Left lung (tissue), 10 donors: ENCODE results near the gene PRUNE2. TPM values are rescaled to one million over a fixed set of nuclear protein-coding genes. Genes with fewer than 3 reads are reported as not detected.

Source experiments
- ATAC-seq: fragments of 200-7000 bp; cut with Tn5 transposase; one replicate; pipeline ENCODE4 v1.9.1; 2020; ENCODE audit warnings: moderate library complexity
- DNase-seq, 4 donors: peaks; one replicate each; pipeline ENCODE4 v3.0.0-alpha.2; 2013 to 2020
- H3K27ac ChIP-seq, 2 donors: fragments of 200-600 bp; sonication (generic) in 1 of 2; one replicate each; pipeline versions ENCODE4 v1.5.0 to v1.8.0; 2020 to 2021
- H3K27me3 ChIP-seq, 2 donors: fragments of 200-600 bp; sonication (generic) in 1 of 2; one replicate each; pipeline versions ENCODE4 v1.5.0 to v1.8.0; 2020 to 2021
- H3K36me3 ChIP-seq, 2 donors: fragments of 200-600 bp; sonication (generic) in 1 of 2; one replicate each; pipeline versions ENCODE4 v1.5.0 to v1.8.0; 2020 to 2021
- H3K4me1 ChIP-seq, 2 donors: fragments of 200-600 bp; one replicate each; pipeline ENCODE4 v1.8.0; 2021
- H3K4me3 ChIP-seq, 2 donors: fragments of 200-600 bp; sonication (generic) in 1 of 2; one replicate each; pipeline versions ENCODE4 v1.5.0 to v1.8.0; 2020 to 2021; ENCODE audit warnings: mild to moderate bottlenecking in 1 of 2
- H3K9me3 ChIP-seq, 2 donors: fragments of 200-600 bp; sonication (generic) in 1 of 2; one replicate each; pipeline versions ENCODE4 v1.5.0 to v1.8.0; 2020 to 2021
- CTCF ChIP-seq, 2 donors: fragments of 200-600 bp; sonication (generic) in 1 of 2; IDR thresholded peaks; one replicate each; pipeline versions ENCODE4 v1.5.0 to v1.8.0; 2021; ENCODE audit warnings: antibody characterized with exemption in 2 of 2
- intact Hi-C, 2 donors: fragments of 100-400 bp; cut with DNase I; formaldehyde crosslinking; loops; one replicate each; pipeline versions ENCODE4 v1.11.2 to v1.14.2; 2022
- polyA plus RNA-seq, 6 donors: library from polyadenylated mRNA; unstranded; fragments of 120-200 nt; gene quantifications; one replicate each; pipeline ENCODE4 v1.2.1, GENCODE V29; 2013; ENCODE audit not compliant: insufficient read length in 6 of 6
- total RNA-seq, 2 donors: library from RNA; stranded (reverse); fragmentation: NEBNext Ultra II Directional; extraction: Animal tissue kit (Norgen Biotek cat#: 25700); gene quantifications; one replicate each; pipeline ENCODE4 v1.2.1, GENCODE V29; 2021
- donor health status: DM: no; HTN: yes; CAD: no.
- donor health status: DM: no; HTN: no; CAD: no.

PRUNE2 gene
- total and polyA plus RNA-seq, 8 donors: 2.0 to 17.7 (median 4.1) TPM

GRCh38 chr9:76620996-76621395 is 284.9 kb downstream of the PRUNE2 start:
- no peaks in the 10 kb centered on the region for H3K27me3 ChIP-seq
- H3K4me1 ChIP-seq: peaks cover 3 to 33% of the 10 kb centered on the region in 2 donors
- no peak overlapping the region for H3K4me3 ChIP-seq
- intact Hi-C loops: no loop called here
- H3K9me3 ChIP-seq: no peaks in the 10 kb centered on the region
- no peak overlapping the region for H3K27ac ChIP-seq
- DNase-seq (no peak), ATAC-seq (no peak)
- no peaks in the 10 kb centered on the region for H3K36me3 ChIP-seq
- TF ChIP-seq CTCF (IDR thresholded peaks at IDR 0.05): no peak

GRCh38 chr9:76620581-76620980 is 285.3 kb downstream of the PRUNE2 start:
- Histone ChIP-seq H3K4me3 (no peak overlapping the region), H3K4me1 (peaks cover 3 to 33% of the 10 kb centered on the region in 2 donors), H3K36me3 (no peaks in the 10 kb centered on the region), H3K27ac (no peak overlapping the region), H3K9me3 (no peaks in the 10 kb centered on the region), H3K27me3 (no peaks in the 10 kb centered on the region)
- TF ChIP-seq CTCF (IDR thresholded peaks at IDR 0.05): no peak
- ATAC-seq: no peak
- no peak for DNase-seq
- intact Hi-C loops: no loop called here

- no peak for TF ChIP-seq CTCF (IDR thresholded peaks at IDR 0.05)
- DNase-seq: peak in 2 of 4 donors; percentile 24 to 69
- Histone ChIP-seq H3K27me3 (no peaks in the 10 kb centered on the region), H3K4me1 (peaks cover 6 to 37% of the 10 kb centered on the region in 2 donors), H3K9me3 (no peaks in the 10 kb centered on the region), H3K27ac (peak overlapping the region; percentile 56 to 69), H3K36me3 (no peaks in the 10 kb centered on the region), H3K4me3 (no peak overlapping the region)
- intact Hi-C loops: no loop called here
- peak; percentile 57 for ATAC-seq
These were observed 286.3 kb downstream of the PRUNE2 start for GRCh38 chr9:76619640-76620039.

GRCh38 chr9:76619197-76619596 is 286.7 kb downstream of the PRUNE2 start:
- TF ChIP-seq CTCF (IDR thresholded peaks at IDR 0.05): no peak
- ATAC-seq: peak; percentile 25
- no peaks in the 10 kb centered on the region for H3K36me3 ChIP-seq
- H3K4me3 ChIP-seq: no peak overlapping the region
- no peak for DNase-seq
- intact Hi-C loops: no loop called here
- H3K27ac ChIP-seq: peak overlapping the region; percentile 56 to 69
- no peaks in the 10 kb centered on the region for H3K27me3 ChIP-seq
- peaks cover 6 to 37% of the 10 kb centered on the region in 2 donors for H3K4me1 ChIP-seq
- H3K9me3 ChIP-seq: no peaks in the 10 kb centered on the region

GRCh38 chr9:76618762-76619161 is 287.2 kb downstream of the PRUNE2 start:
- DNase-seq (no peak), ATAC-seq (peak; percentile 35)
- intact Hi-C loops: no loop called here
- H3K4me3 ChIP-seq: no peak overlapping the region
- no peaks in the 10 kb centered on the region for H3K9me3 ChIP-seq
- TF ChIP-seq CTCF (IDR thresholded peaks at IDR 0.05): no peak
- peak overlapping the region; percentile 56 to 69 for H3K27ac ChIP-seq
- no peaks in the 10 kb centered on the region for H3K36me3 ChIP-seq
- H3K4me1 ChIP-seq: peaks cover 6 to 37% of the 10 kb centered on the region in 2 donors
- no peaks in the 10 kb centered on the region for H3K27me3 ChIP-seq
